ENCODE results near the gene KCTD10.
"Not testable (repeated sequence)": the region's sequence is repeated elsewhere in the genome, so short reads cannot be mapped to it uniquely, and the experiment has no call there.

The KCTD10 gene

DNA sequence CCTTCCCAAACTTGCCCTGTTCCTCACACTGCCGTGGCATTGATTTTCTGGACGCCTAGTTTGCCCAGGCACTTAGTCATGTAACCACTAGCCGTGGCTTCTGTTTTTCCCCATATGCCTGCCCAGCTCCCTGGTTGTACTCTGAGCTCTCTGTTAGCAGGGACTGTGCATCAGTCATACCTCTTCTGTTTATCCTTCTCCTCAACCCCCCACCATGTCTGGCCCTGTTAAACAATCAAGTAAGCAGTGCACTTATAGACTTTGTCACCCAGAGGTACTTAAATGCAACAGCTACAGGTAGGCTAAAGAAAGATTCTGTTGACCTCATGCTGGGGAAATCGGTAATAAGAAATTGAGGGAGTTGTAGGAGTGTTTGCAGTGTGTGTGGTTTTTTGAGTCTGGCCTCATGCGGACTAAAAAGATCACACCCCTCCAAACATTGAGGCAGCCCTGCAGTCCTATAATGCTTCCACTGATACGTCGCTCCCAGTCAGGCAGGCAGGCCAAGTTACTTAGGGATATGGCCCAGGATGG lies 17.3 kb upstream of the KCTD10 start:
- DNase-seq (ENCODE audit: low read depth): no peak

DNA sequence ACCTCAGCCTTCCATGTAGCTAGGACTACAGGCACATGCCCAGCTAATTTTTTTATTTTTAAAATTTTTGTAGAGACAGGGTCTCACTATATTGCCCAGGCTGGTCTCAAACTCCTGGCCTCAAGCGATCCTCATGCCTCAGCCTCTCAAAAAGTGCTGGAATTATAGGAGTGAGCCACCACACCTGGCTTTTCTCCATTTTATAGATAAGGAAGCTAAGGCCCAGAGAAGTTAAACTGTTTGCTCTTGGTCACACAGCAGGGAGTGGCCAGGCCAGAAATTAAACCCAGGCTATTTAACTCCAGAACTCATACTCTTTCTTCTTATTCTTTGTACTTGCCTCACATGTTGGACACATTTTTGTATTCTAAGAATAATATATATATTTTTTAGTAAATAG lies 16.8 kb upstream of the KCTD10 start:
- DNase-seq (ENCODE audit: low read depth): no peak

DNA sequence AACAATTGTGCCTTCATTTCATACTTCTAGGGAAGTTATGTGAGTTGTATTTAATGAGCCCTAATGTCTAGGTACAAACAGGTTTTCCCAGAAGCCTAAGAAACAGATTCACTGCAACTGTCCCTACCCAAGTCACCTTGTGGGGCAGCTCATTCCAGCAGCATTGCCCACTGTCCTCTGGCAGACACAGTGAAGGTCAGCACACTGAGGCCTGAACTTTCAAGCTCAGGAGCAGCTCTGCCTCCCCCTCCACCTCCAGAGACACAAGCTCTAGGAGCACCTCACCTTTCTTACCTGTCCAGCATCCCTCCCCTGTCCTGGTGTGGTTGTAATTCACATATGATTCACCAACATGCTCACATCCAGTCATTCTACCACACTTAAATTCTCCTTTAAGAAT lies 16.0 kb upstream of the KCTD10 start:
- no peak for DNase-seq (ENCODE audit: low read depth)

DNA sequence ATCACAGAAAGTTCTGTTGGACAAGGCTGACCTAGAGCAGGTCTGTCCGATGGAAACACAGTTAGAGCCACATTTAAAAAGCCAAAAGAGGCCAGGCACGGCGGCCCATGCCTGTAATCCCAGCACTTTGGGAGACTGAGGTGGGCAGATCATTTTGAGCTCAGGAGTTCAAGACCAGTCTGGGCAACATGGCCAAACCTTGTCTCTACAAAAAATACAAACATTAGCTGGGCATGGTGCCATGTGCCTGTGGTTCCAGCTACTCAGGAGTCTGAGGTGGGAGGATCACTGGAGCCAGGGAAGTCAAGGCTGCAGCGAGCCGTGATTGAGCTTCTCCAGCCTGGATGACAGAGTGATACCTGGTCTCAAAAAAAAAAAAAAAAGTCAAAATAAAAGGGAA lies 15.3 kb upstream of the KCTD10 start:
- DNase-seq (ENCODE audit: low read depth): no peak

DNA sequence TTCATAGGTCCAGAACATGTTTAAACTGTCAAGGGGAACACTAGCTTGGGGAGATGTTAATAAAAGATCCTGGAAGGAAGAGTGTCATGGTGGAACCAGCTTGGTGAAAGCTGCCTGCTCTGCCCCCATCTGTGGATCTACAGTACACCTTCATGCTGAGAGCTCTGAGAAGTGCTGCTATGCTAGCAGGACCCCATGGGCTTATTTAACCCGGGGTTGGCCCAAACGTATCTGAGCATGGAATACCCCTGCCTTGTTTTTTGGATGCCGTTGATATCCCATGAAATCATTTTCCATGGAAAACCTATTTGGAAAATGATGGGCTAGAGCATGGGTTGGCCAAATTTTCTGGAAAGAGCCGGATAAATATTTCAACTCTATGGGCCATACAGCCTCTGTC lies 14.6 kb upstream of the KCTD10 start:
- no peak for DNase-seq (ENCODE audit: low read depth)

DNA sequence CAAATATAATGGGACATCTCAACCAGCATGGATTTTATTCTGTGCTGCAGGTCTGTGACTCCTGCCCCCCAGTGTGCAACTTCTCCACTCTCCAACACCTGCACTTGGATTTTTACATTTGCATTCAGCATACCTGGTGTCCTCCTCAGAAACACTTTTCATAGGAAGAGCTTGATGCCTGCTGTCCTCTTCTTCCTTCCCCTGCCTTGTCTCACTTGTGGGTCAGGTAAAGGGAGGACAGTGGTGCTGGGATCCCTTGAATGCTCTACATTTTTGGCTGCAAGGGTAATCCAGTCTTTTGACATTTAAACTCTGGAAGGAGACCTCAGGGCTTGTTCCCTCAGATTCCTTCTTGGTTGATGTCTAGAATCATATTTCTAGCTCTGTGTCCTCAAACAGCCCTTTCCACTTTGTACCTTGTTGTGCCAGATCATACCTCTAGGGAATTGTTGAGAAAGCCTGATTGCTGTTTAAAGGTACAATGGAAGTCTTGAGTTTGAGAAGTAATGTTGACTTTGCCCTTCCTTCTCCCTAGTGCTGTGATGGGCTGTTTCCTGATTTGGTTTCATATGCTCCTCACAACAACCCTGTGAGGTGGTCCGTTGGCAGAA lies 13.0 kb upstream of the KCTD10 start:
- no peak for DNase-seq (ENCODE audit: low read depth)

DNA sequence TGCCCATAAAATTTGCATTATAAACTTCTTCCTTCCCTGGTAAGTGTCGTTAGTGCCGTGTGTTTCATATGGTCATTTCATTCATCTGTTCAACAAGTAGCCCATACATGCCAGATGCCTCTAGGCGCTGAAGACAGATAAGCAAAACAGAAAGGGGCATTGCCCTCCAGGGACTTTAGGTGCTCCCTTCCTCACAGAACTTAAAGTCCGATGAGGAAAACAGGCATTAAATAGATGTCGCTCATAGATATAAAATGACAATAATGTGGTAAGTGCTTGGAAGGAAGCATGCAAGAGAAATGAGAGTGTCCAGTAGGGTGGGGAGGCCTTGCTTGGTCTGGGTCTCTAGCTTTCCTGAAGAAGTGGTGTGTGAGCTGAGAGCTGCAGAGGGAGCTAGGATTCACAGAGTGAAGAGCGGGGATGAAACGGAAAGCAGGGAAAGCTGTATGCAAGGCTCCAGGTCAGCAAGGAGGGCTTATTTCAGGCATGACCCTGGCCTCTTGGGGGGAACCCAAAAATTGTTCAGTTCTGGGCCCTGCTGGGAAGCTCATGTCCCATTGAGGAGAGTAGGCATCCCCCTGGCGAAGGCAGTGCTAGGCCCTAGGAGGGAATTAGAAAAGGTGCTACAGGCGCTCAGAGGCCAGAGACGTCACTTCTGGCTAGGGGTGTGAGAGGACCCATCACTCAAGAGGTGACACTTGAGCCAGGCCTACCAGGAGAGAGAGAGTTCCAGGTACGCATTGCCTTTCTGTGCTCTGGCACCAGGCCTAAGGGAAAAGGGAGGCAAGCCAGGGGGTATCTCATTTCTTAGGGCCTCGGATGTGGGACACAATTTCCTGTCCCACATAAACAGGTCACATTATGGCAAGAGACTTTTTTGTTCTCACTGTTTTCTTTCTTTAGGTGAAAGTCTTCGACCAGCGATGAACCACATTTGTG lies 12.2 kb upstream of the KCTD10 start:
- DNase-seq (ENCODE audit: low read depth): no peak

DNA sequence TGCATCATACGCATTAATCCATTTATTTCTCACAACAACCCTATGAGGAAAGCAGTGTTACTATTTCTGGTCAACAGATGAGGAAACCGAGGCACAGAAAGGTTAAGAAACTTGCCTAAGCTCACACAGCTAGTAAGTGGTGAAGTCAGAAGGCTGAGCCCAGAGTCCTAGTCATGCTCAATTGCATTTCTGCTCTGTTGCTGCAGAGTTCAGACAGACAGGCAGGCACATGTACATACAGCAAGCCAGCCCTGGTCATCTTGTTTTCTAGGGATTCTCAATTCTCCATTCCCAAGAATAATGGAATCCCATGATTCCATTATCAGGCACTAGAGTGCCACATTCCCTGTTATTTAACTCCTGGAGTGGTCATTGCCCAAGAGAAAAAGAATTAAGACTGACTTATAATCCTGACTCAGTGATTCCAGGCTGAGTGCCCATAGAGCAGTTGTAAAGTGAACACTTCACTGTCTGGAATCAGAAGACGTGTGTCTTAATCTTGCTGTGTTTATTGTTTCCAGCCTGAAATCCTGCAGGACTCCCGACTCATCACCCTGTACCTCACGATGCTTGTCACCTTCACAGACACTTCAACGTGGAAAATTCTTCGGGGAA lies 11.1 kb upstream of the KCTD10 start:
- no peak for DNase-seq (ENCODE audit: low read depth)

DNA sequence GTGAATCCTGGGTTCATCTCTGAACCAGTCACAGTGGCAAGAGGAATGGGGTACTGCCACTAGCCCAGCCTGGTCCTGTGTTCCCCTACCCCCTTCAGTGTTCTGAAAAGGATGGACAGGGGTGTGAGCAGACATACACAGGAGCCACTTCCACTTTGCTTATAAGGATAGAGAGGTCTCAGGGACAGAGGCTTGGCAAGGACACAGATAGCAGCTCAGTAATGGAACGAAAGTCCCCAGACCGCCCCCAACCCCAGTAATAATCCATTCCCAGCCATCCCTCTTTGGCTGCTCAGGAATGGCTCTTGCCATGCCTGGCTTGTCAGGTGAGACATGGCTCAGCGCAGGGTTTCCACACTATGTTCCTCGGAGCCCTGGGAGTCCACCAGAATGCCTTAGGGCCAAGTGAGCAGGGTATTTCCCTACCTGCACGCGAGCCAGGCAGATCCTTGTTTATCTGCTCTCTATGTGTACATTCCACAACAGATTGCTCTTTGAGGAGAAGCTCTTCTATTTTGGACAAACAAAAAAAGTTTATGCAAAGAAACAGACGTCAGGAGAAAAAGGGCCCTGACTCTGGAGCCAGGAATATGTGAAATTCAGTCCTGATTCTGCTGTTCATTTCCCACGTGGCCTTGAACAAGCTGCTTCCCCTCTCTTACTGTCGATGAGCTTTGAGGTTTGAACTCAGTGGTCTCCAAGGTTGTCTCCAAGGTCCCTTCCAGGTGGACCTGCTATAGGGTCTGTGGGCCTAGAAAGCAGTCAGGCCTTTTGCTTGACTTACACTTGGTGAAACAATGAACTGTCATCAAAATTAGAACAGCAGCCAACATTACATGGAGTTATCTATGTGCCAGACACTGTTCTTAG lies 10.3 kb upstream of the KCTD10 start:
- no peak for DNase-seq (ENCODE audit: low read depth)

DNA sequence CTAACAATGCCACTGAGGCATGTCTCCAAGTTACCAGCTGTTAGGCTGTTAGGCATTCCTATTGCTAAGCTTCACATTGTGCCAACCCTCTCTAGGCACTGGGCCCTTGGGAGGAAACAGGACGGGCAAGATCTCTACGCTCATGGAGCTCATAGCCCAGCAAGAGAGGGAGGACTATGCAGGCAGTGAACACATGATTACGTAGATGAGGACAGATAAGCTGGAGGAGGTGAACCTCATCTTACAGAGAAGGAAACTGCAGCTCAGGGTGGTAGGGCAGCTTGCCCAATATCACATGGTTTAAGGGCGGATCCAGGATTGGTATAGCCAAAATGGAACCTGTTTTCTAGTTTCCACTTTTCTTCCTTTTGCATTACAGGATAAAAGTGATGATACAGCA lies 8.1 kb upstream of the KCTD10 start:
- no peak for DNase-seq (ENCODE audit: low read depth)

DNA sequence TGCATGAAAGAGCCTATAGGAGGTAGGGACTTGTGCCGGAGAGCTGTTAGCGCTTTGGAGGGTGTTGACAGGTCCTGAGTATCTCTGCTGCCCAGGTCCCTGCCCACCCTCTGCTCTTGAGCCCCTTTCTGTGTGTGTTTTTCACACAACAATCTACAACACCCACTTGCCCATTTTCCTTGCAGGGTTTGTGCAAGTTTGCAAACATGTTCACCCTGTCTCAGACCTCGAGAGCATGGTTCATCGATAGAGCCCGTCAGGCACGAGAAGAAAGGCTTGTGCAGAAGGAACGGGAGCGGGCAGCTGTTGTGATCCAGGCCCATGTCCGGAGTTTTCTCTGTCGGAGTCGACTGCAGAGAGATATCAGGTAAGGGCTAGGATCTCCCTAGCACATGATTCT lies 6.2 kb upstream of the KCTD10 start:
- no peak for DNase-seq (ENCODE audit: low read depth)

DNA sequence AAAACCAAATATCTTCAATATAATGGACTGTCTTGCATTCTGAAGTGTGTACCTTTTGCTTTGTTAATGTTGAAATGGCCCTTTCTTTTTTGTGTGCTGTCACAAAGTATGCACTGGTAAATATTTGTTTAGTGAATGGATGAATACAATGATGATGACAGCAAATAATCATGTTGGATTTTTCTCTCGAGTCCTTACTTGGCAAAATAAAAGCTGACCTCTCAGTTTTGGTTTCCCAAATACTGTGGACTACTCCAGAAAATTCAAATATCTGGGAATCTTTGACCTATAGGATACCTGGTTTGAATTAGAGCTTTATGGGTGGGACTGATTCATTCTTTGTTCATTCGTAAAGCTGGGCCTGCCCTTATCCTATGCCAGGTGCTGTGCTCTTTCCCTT lies 5.8 kb upstream of the KCTD10 start:
- no peak for DNase-seq (ENCODE audit: low read depth)

DNA sequence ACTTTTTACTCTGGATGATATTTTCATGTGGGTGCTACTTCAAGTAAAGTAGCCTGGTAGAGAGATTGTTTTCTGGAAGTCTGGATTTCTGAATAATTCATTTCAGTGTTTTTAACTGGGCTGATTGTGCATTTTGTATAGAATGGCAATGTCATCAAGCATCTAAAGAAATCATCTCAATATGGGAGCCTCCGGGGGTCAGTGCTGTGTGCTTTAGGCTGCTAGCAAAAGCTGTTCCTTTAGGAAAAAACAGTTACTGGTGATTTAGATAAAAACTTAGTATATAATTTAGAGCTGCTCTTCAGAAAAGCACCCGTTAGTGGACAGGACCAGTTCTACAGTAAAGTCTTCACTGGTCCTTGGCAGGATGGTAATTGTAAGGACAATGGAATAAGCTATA lies 5.4 kb upstream of the KCTD10 start:
- DNase-seq (ENCODE audit: low read depth): no peak

DNA sequence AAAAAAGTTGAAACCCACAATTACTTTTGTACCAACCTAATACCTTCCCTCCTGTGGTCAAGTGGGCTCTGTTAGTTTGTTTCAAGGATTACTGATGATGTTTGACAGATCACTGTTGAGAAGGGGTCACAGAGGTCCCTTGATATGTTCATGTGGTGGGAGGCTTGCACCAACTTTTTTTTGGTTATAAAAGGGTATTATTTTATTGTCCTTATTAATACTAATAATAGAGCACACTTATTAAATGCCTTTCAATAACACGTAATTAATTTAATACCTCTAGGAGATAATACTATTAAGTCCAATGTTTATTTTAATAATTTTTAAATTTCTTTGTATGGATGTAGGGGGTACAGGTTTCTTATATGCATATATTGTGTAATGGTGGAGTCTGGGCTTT lies 4.8 kb upstream of the KCTD10 start:
- DNase-seq (ENCODE audit: low read depth): no peak

DNA sequence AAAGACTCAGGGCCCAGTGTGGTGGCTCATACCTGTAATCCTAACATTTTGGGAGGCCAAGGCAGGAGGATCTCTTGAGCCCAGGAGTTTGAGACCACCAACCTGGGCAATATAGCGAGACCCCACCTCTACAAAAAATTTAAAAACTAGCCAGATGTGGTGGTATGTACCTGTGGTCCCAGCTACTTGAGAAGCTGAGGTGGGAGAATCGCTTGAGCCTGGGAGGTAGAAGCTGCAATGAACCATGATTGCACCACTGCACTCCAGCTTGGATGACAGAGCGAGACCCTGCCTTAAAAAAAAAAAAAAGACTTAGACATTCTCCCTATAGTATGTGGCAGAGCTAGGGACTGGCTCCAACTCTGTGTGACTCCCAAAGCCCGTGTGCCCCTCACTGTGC lies 3.3 kb upstream of the KCTD10 start:
- DNase-seq (ENCODE audit: low read depth): no peak

DNA sequence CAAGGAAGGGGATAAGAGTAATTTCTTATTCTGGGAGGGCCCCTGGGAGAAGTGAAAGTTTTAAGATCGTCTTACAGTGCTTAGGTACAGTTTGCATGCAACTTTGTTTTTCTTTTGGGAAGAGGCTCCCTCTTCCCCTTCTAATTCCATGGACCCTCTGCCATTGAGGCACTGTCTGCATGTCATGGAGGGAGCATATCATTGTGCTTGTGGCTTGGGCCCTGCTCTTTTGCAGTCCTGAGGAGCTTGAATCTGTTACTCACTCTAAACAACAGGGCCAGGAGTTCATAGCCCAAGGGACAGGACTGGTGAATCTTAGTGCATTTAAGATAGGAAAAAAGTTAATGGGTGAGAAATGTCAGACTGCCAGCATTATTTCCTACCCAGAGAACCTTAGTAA lies 2.7 kb upstream of the KCTD10 start:
- no peak for DNase-seq (ENCODE audit: low read depth)

DNA sequence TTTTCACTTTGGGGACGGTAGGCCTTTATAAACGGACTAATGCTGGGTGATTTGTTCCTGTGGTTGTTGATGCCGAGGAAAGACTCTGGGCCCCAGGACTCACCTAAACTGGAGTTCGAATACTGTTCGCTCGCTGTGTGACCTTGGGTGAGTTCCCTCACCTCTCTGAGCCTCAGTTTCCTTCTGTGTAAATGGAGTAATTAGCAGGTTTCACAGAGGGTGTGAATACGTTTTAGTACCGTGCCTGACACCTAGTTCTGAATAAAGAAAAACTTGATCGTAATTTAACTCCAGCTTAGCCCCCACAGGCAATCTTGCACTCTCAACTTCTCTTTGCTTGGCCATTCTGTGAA lies 839 bp upstream of the KCTD10 start:
- no peak for DNase-seq (ENCODE audit: low read depth)

DNA sequence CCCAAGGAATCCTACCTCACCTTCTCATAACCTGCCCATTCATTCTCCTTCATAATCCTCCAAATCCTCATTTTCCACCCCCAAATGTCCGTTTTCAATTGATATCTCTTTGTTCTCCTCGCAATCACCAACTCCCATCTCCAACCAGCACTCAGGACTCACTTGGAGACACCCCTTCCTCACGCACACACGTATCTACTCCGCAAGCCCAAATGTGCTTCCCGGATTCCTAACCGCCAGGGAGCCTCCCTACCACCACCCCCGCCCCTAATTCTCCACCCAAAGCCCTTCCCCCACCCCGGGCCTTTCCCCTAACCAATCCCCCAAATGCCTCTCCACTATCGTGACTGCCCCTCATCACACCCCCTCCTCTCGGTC lies 304 bp downstream of the KCTD10 start:
- no peak for DNase-seq (ENCODE audit: low read depth)

DNA sequence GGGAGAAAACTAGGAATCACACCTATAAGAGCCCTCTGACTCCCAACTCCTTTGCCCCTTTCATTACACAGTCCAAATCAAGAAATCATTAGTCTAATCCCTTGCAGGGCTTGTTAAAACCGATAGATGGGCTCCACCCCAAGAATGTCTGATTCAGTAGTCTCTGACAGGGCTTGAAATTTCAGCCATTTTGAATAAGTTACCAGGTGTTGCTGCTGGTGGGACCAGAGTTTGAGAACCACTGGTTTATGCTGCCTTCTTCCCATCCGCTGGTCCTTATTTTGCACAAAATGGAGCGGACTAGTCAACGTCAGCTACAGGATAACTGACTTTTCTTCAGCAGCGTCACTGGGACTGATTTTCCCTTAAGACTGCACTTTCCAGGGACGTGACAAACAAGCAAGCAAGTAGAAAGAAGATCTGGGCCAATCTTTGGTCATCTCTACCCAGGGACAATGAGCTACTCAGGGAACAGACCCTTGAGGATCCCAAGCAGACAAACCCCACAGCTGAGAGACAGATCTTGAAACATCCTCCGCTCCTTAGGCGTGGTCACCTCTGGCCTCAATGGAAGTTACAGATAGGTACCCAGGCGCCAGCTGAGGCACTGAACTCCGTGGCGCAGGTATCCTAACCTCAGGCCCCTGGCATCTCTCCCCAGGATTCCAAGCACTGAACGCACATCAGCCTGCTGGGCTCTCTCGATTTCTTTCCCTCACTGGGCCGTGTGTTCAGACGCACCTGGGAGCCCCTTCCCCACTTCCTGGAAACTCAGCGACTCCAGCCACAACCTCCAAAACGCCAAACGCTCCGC lies 900 bp downstream of the KCTD10 start:
- no peak for DNase-seq (ENCODE audit: low read depth)

DNA sequence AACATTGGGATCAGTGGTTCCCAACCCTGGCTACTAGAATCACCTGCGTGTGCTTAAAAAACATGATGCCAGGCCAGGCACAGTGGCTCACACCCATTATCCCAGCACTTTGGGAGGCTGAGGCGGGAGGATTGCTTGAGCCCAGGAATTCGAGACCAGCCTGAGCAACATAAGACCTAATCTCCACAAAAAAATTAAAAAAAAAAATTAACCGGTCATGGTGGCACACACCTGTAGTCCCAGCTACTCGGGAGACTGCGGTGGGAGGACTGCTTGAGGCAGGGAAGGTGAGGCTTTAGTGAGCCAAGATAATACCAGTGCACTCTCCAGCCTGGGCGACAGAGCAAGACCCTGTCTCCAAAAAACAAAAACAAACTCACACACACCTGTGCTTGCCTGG lies 2.0 kb downstream of the KCTD10 start:
- DNase-seq (ENCODE audit: low read depth): no peak

DNA sequence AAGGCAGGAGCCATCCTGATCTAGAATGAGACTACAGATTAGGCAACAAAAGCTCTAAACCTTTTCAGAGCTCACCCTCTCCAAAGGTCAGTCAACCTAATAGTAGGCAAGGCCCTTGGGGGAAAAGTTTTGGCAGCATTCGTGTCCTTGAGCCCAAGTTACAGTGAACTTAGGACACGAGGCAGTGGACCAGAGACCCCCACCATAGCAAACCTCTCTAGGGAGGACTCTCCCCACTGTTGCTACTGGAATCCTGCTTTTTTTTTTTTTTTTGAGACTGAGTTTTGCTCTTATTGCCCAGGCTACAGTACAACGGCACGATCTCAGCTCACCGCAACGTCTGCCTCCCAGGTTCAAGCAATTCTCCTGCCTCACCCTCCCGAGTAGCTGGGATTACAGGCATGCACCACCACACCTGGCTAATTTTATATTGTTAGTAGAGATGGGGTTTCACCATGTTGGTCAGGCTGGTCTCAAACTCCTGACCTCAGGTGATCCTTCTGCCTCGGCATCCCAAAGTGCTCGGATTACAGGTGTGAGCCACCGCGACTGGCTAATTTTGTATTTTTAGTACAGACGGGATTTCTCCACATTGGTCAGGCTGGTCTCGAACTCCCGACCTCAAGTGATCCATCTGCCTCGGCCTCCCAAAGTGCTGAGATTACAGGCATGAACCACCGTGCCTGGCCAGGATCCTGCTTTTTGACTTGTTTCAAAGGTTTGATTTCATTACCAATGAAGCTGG lies 3.4 kb downstream of the KCTD10 start:
- DNase-seq (ENCODE audit: low read depth): not testable (repeated sequence)
